HG02610 (cell line): Measurements from ENCODE around the gene IGLL5.
"Not testable (repeated sequence)": the region's sequence is repeated elsewhere in the genome, so short reads cannot be mapped to it uniquely, and the experiment has no call there.

ENCODE experiments used
- ATAC-seq: cut with Tn5 transposase; IDR thresholded peaks from one replicate; pipeline ENCODE4 v1.9.1; 2021; ENCODE audit warnings: mild to moderate bottlenecking, moderate library complexity; ENCODE audit not compliant: unreplicated experiment

Gene IGLL5

GRCh38 chr22:22899342-22900080 lies 11.9 kb downstream of the IGLL5 start:
- ATAC-seq: not testable (repeated sequence)

- ATAC-seq: not testable (repeated sequence)
Observed at GRCh38 chr22:22900527-22901205, 13.1 kb downstream of the IGLL5 start.

- ATAC-seq: no peak
Observed at GRCh38 chr22:22901578-22902218, 14.1 kb downstream of the IGLL5 start.

GRCh38 chr22:22902247-22903001 lies 14.8 kb downstream of the IGLL5 start:
- ATAC-seq: no peak

GRCh38 chr22:22903355-22903777 lies 15.8 kb downstream of the IGLL5 start:
- ATAC-seq: no peak

GRCh38 chr22:22903781-22904192 lies 16.2 kb downstream of the IGLL5 start:
- not testable (repeated sequence) for ATAC-seq

- not testable (repeated sequence) for ATAC-seq
Observed at GRCh38 chr22:22904736-22905135, 17.1 kb downstream of the IGLL5 start.

GRCh38 chr22:22906391-22906790 lies 18.8 kb downstream of the IGLL5 start:
- ATAC-seq: not testable (repeated sequence)

- ATAC-seq: no peak
Observed at GRCh38 chr22:22906907-22907550, 19.4 kb downstream of the IGLL5 start.

- no peak for ATAC-seq
Observed at GRCh38 chr22:22907551-22908494, 20.2 kb downstream of the IGLL5 start.

- no peak for ATAC-seq
Observed at GRCh38 chr22:22908495-22908861, 20.9 kb downstream of the IGLL5 start.

GRCh38 chr22:22908941-22909604 lies 21.5 kb downstream of the IGLL5 start:
- ATAC-seq: no peak

- ATAC-seq: no peak
Observed at GRCh38 chr22:22909605-22910271, 22.1 kb downstream of the IGLL5 start.

GRCh38 chr22:22910272-22911240 lies 22.9 kb downstream of the IGLL5 start:
- no peak for ATAC-seq

- ATAC-seq: no peak
Observed at GRCh38 chr22:22911327-22912134, 23.9 kb downstream of the IGLL5 start.
